Progenitor cell of endocrine pancreas (in vitro differentiated cells): ENCODE results near the gene NSMCE1. TPM values are rescaled to one million over a fixed set of nuclear protein-coding genes. Genes with fewer than 3 reads are reported as not detected.

ENCODE experiments used
- DNase-seq: peaks from one replicate; pipeline ENCODE4 v3.0.0; 2021; ENCODE audit warnings: low spot score; ENCODE audit not compliant: unreplicated experiment
- H3K27ac Mint-ChIP-seq: 2 replicates; pipeline ENCODE4 v1.8.0; 2021; ENCODE audit warnings: mild to moderate bottlenecking, moderate library complexity, mixed read lengths
- H3K27me3 Mint-ChIP-seq: 2 replicates; pipeline ENCODE4 v1.8.0; 2021; ENCODE audit warnings: mixed read lengths
- H3K36me3 Mint-ChIP-seq: 2 replicates; pipeline ENCODE4 v1.8.0; 2022; ENCODE audit warnings: mixed read lengths; ENCODE audit not compliant: insufficient read depth
- H3K4me1 Mint-ChIP-seq: 2 replicates; pipeline ENCODE4 v1.8.0; 2021; ENCODE audit warnings: low read depth, mixed read lengths
- H3K4me3 Mint-ChIP-seq: 2 replicates; pipeline ENCODE4 v1.8.0; 2021; ENCODE audit warnings: low read depth, mild to moderate bottlenecking, moderate library complexity, mixed read lengths
- H3K9me3 Mint-ChIP-seq: 2 replicates; pipeline ENCODE4 v1.8.0; 2021; ENCODE audit warnings: low read depth, mixed read lengths
- CTCF ChIP-seq: fragments of 200-600 bp; sonication (generic); IDR thresholded peaks from one replicate; pipeline ENCODE4 v1.5.0; 2021; ENCODE audit warnings: antibody characterized with exemption, mild to moderate bottlenecking; ENCODE audit not compliant: unreplicated experiment
- total RNA-seq: library from RNA; stranded (reverse); gene quantifications from 2 replicates; pipeline ENCODE4 v1.2.1, GENCODE V29; 2021

NSMCE1 gene
- total RNA-seq, 1 donor from 2014 or later, result 26.2 TPM

GRCh38 chr16:27198451-27199234 is 69.9 kb downstream of the NSMCE1 start:
- no peak for DNase-seq
- H3K9me3 Mint-ChIP-seq, result peaks cover 3% of the 10 kb centered on the region
- no peak overlapping the region for H3K4me3 Mint-ChIP-seq
- peaks cover 2% of the 10 kb centered on the region for H3K4me1 Mint-ChIP-seq
- H3K36me3 Mint-ChIP-seq, result no peaks in the 10 kb centered on the region
- TF ChIP-seq CTCF, result no peak
- H3K27me3 Mint-ChIP-seq, result no peaks in the 10 kb centered on the region
- no peak overlapping the region for H3K27ac Mint-ChIP-seq

GRCh38 chr16:27197004-27197403 is 71.6 kb downstream of the NSMCE1 start:
- no peaks in the 10 kb centered on the region for H3K4me1 Mint-ChIP-seq
- no peaks in the 10 kb centered on the region for H3K27me3 Mint-ChIP-seq
- no peak for TF ChIP-seq CTCF
- no peak overlapping the region for H3K27ac Mint-ChIP-seq
- no peaks in the 10 kb centered on the region for H3K36me3 Mint-ChIP-seq
- H3K4me3 Mint-ChIP-seq, result no peak overlapping the region
- H3K9me3 Mint-ChIP-seq, result peaks cover 3% of the 10 kb centered on the region
- no peak for DNase-seq

GRCh38 chr16:27195941-27196595 is 72.5 kb downstream of the NSMCE1 start:
- Mint-ChIP-seq H3K27ac (no peak overlapping the region), H3K4me3 (no peak overlapping the region), H3K4me1 (no peaks in the 10 kb centered on the region), H3K9me3 (peaks cover 3% of the 10 kb centered on the region), H3K27me3 (no peaks in the 10 kb centered on the region), H3K36me3 (no peaks in the 10 kb centered on the region)
- TF ChIP-seq CTCF, result no peak
- no peak for DNase-seq

GRCh38 chr16:27195076-27195741 is 73.4 kb downstream of the NSMCE1 start:
- H3K36me3 Mint-ChIP-seq, result no peaks in the 10 kb centered on the region
- peak overlapping the region; percentile 45 for H3K27ac Mint-ChIP-seq
- H3K4me3 Mint-ChIP-seq, result no peak overlapping the region
- H3K27me3 Mint-ChIP-seq, result no peaks in the 10 kb centered on the region
- H3K9me3 Mint-ChIP-seq, result no peaks in the 10 kb centered on the region
- no peak for TF ChIP-seq CTCF
- DNase-seq, result no peak
- H3K4me1 Mint-ChIP-seq, result no peaks in the 10 kb centered on the region

GRCh38 chr16:27193300-27193990 is 75.1 kb downstream of the NSMCE1 start:
- peaks cover 4% of the 10 kb centered on the region for H3K27me3 Mint-ChIP-seq
- no peak for TF ChIP-seq CTCF
- H3K27ac Mint-ChIP-seq, result no peak overlapping the region
- H3K4me1 Mint-ChIP-seq, result peaks cover 1% of the 10 kb centered on the region
- H3K4me3 Mint-ChIP-seq, result no peak overlapping the region
- no peaks in the 10 kb centered on the region for H3K9me3 Mint-ChIP-seq
- no peaks in the 10 kb centered on the region for H3K36me3 Mint-ChIP-seq
- no peak for DNase-seq
